PC-9 (cell line): Measurements from ENCODE around the gene TXNRD1. TPM values are rescaled to one million over a fixed set of nuclear protein-coding genes. Genes with fewer than 3 reads are reported as not detected.

Experiments used
- BruUV-seq: library from RNA; stranded (reverse); fragments of 400-500 nt; replicated peaks from 2 replicates; lab custom pipeline; 2021; lab: Mats Ljungman, UMichigan
- CTCF ChIA-PET: fragments of 300-600 bp; sonication (Branson Sonifier 250); formaldehyde crosslinking; loops from one replicate; lab custom pipeline; 2022; ENCODE audit warnings: antibody characterized with exemption; lab: Charles Lee
- POLR2A ChIA-PET: fragments of 300-600 bp; sonication (Branson Sonifier 250); formaldehyde crosslinking; loops from one replicate; lab custom pipeline; 2022; ENCODE audit warnings: antibody characterized with exemption; ENCODE audit not compliant: unreplicated experiment; lab: Charles Lee
- DNase-seq, 2 experiments: peaks; one replicate each; pipeline versions ENCODE4 v3.0.0 to v3.0.0-alpha.2; 2015 to 2022; ENCODE audit warnings: mixed read lengths in 1 of 2
- H2AFZ ChIP-seq: fragments of 200-600 bp; sonication (generic); 2 replicates; pipeline ENCODE4 v1.8.1; 2017; ENCODE audit warnings: antibody characterized with exemption
- H3F3A ChIP-seq: fragments of 200-600 bp; sonication (generic); 2 replicates; pipeline ENCODE4 v1.8.1; 2017; ENCODE audit warnings: antibody characterized with exemption, mild to moderate bottlenecking, low read depth; ENCODE audit not compliant: insufficient read depth
- H3K27ac ChIP-seq: fragments of 200-600 bp; sonication (generic); 2 replicates; pipeline ENCODE4 v1.6.1; 2016; ENCODE audit warnings: mixed run types
- H3K27me3 ChIP-seq: fragments of 200-600 bp; sonication (generic); 2 replicates; pipeline ENCODE4 v1.6.1; 2016; ENCODE audit warnings: low read depth, mixed run types; ENCODE audit not compliant: insufficient read depth
- H3K36me3 ChIP-seq: fragments of 200-600 bp; sonication (generic); 2 replicates; pipeline ENCODE4 v1.6.1; 2016; ENCODE audit warnings: low read depth, mixed run types
- H3K4me1 ChIP-seq: fragments of 200-600 bp; sonication (generic); replicated peaks from 2 replicates; pipeline ENCODE4 v1.6.1; 2016; ENCODE audit warnings: mixed run types; ENCODE audit not compliant: insufficient read depth
- H3K4me2 ChIP-seq: fragments of 200-600 bp; sonication (generic); 2 replicates; pipeline ENCODE4 v1.6.1; 2017; ENCODE audit warnings: mixed run types
- H3K4me3 ChIP-seq: fragments of 200-600 bp; sonication (generic); 2 replicates; pipeline ENCODE4 v1.6.1; 2016; ENCODE audit warnings: mixed run types
- H3K79me2 ChIP-seq: fragments of 200-600 bp; sonication (generic); 2 replicates; pipeline ENCODE4 v1.6.1; 2017; ENCODE audit warnings: low read depth, mixed run types
- H3K9me2 ChIP-seq: fragments of 200-600 bp; sonication (generic); 2 replicates; pipeline ENCODE4 v1.8.1; 2017; ENCODE audit warnings: mild to moderate bottlenecking; ENCODE audit not compliant: insufficient read depth
- H3K9me3 ChIP-seq: fragments of 200-600 bp; sonication (generic); 2 replicates; pipeline ENCODE4 v1.8.1; 2016; ENCODE audit warnings: low read depth; ENCODE audit not compliant: insufficient read depth
- H4K20me1 ChIP-seq: fragments of 200-600 bp; sonication (generic); 2 replicates; pipeline ENCODE4 v1.8.1; 2017; ENCODE audit not compliant: insufficient read depth
- CTCF ChIP-seq: fragments of 200-600 bp; sonication (generic); conservative IDR thresholded peaks from 2 replicates; pipeline ENCODE4 v1.6.1; 2017; ENCODE audit warnings: mixed run types, antibody characterized with exemption, mild to moderate bottlenecking, moderate library complexity
- EZH2 ChIP-seq: fragments of 200-600 bp; sonication (generic); IDR thresholded peaks from 2 replicates; pipeline ENCODE4 v1.8.0; 2017; ENCODE audit warnings: antibody characterized with exemption, low read depth
- intact Hi-C: fragments of 100-400 bp; cut with micrococcal nuclease; formaldehyde crosslinking; loops from one replicate; pipeline ENCODE4 v1.10.0; 2022; ENCODE audit not compliant: unreplicated experiment
- total RNA-seq: library from RNA; stranded (reverse); gene quantifications from 2 replicates; pipeline ENCODE4 v1.2.3, GENCODE V29; 2021

Gene TXNRD1
- total RNA-seq, 1 experiment from 2014 or later = 1,250 TPM

DNA sequence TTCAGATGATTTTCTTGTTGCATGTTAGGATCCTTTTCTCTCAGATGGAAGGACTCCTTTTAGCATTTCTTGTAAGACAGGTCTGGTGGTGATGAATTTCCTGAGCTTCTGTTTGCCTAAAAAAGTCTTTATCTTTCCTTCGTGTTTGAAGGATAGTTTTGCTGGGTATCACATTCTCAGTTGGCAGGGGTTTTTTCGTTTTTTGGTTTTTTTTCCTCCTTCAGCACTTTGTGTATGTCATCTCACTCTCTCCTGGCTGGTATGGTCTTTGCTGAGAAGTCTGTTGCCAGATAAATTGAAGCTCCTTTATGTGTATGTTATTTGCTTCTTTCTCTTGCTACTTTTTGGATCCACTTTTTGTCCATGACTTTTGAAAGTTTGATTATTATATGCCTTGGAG lies 15.6 kb upstream of the TXNRD1 start:
- H3K36me3 ChIP-seq = 0 out of 2 replicates have a peak, but pooled peaks cover 6% of the 10 kb centered on the region
- no peaks in the 10 kb centered on the region for H4K20me1 ChIP-seq
- peaks cover 8% of the 10 kb centered on the region; the same call in 1 of the 2 replicates for H3K79me2 ChIP-seq
- H3K27me3 ChIP-seq = no peaks in the 10 kb centered on the region
- intact Hi-C loops = loop anchor here (5.0 to 10.0 kb wide), 3 partner anchors 677 to 1185 kb away; partner anchors contain the start of gene WASHC4
- ChIA-PET CTCF (no interaction called here), POLR2A (no interaction called here)
- H2AFZ ChIP-seq = no peak overlapping the region
- no peaks in the 10 kb centered on the region for H3K9me2 ChIP-seq
- no peak for DNase-seq
- H3F3A ChIP-seq = peaks cover 3% of the 10 kb centered on the region; the same call in 1 of the 2 replicates
- H3K4me2 ChIP-seq = no peak overlapping the region
- no peak overlapping the region for H3K4me3 ChIP-seq
- no peak for TF ChIP-seq CTCF
- no peak for TF ChIP-seq EZH2
- H3K27ac ChIP-seq = no peak overlapping the region
- peaks cover 9% of the 10 kb centered on the region; the same call in 1 of the 2 replicates for H3K4me1 ChIP-seq
- H3K9me3 ChIP-seq = peaks cover 6% of the 10 kb centered on the region; the same call in 1 of the 2 replicates
- no TSS peak for BruUV-seq

GRCh38 chr12:104201238-104202001 lies 14.2 kb upstream of the TXNRD1 start:
- H3F3A ChIP-seq = peaks cover 3% of the 10 kb centered on the region; the same call in 1 of the 2 replicates
- H2AFZ ChIP-seq = no peak overlapping the region
- peaks cover 6% of the 10 kb centered on the region; the same call in 1 of the 2 replicates for H3K9me3 ChIP-seq
- H3K4me2 ChIP-seq = peak overlapping the region; percentile 27
- no peak for TF ChIP-seq EZH2
- TF ChIP-seq CTCF = peak; percentile 92
- BruUV-seq = no TSS peak
- H3K27ac ChIP-seq = no peak overlapping the region
- ChIA-PET POLR2A (no interaction called here), CTCF (interaction anchor here (0.6 to 1.0 kb wide), 3 partner anchors 180 to 497 kb away, joined by 4 to 8 read pairs (median 4); no protein-coding TSS in a partner anchor)
- no peaks in the 10 kb centered on the region for H3K27me3 ChIP-seq
- 0 out of 2 replicates have a peak, but pooled peaks cover 6% of the 10 kb centered on the region for H3K36me3 ChIP-seq
- H3K4me3 ChIP-seq = no peak overlapping the region
- DNase-seq = peak; percentile 40 to 49
- no peaks in the 10 kb centered on the region for H4K20me1 ChIP-seq
- peaks cover 17% of the 10 kb centered on the region; the same call in 1 of the 2 replicates for H3K79me2 ChIP-seq
- H3K9me2 ChIP-seq = no peaks in the 10 kb centered on the region
- intact Hi-C loops = loop anchor here (1.0 to 10.0 kb wide), 4 partner anchors 676 to 1183 kb away; partner anchors contain the start of gene WASHC4
- peaks cover 9% of the 10 kb centered on the region; the same call in 1 of the 2 replicates for H3K4me1 ChIP-seq

GRCh38 chr12:104204690-104205480 lies 10.7 kb upstream of the TXNRD1 start:
- Histone ChIP-seq H3K4me3 (no peak overlapping the region), H4K20me1 (no peaks in the 10 kb centered on the region), H2AFZ (no peak overlapping the region), H3K9me2 (no peaks in the 10 kb centered on the region), H3K9me3 (peaks cover 5% of the 10 kb centered on the region; the same call in 1 of the 2 replicates), H3K36me3 (0 out of 2 replicates have a peak, but pooled peaks cover 5% of the 10 kb centered on the region), H3K4me1 (peaks cover 9% of the 10 kb centered on the region; the same call in 1 of the 2 replicates), H3K27ac (no peak overlapping the region), H3K79me2 (peaks cover 17% of the 10 kb centered on the region; the same call in 1 of the 2 replicates), H3F3A (peaks cover 3% of the 10 kb centered on the region; the same call in 1 of the 2 replicates), H3K4me2 (no peak overlapping the region), H3K27me3 (no peaks in the 10 kb centered on the region)
- POLR2A ChIA-PET = no interaction called here
- TF ChIP-seq EZH2 (no peak), CTCF (no peak)
- no peak for DNase-seq
- no TSS peak for BruUV-seq
- intact Hi-C loops = loop anchor here (5.0 to 10.0 kb wide), 3 partner anchors 672 to 1180 kb away; partner anchors contain the start of gene WASHC4
- CTCF ChIA-PET = no interaction called here
